Erythroblast (primary cell): ENCODE measurements around the gene SLC1A2.

ENCODE experiments used
- GATA1 ChIP-seq: IDR thresholded peaks from 2 replicates; pipeline ENCODE4 v1.6.1; 2011; ENCODE audit warnings: low read depth, mild to moderate bottlenecking, control low read depth, low read length, moderate library complexity
- POLR2A ChIP-seq: IDR thresholded peaks from 2 replicates; pipeline ENCODE4 v1.6.1; 2011; ENCODE audit warnings: mild to moderate bottlenecking, low read length

DNA sequence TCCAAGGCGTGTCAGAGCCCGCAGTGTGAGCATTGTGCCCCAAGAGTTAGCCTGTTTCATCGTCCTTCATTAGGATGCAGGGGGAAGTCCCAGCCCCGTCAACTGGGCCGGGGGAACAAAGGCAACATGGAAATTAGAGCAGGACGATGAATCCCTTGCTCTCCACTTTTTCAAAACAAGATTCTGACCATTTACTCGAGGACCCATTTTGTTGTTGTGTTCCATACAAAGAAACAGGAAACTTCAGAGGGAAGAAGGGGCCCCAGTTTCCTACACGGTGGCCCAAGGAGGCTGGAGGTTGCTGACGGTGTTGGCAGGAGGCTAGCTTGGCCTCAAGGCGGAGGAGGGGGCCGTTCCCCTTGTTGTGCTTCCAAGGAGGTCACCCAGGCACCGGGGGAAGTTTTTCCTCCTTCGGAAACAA, 44.0 kb upstream of the SLC1A2 start:
- no peak for TF ChIP-seq POLR2A
- no peak for TF ChIP-seq GATA1
